Caki2 (cell line): Measurements from ENCODE around the gene GPR26. TPM values are rescaled to one million over a fixed set of nuclear protein-coding genes. Genes with fewer than 3 reads are reported as not detected.

Experiments
- DNase-seq: peaks from one replicate; pipeline ENCODE4 v3.0.0-alpha.2; 2015; ENCODE audit warnings: low read depth
- in situ Hi-C: cut with HindIII; loops from 2 replicates; pipeline ENCODE4 v1.10.0; 2016; ENCODE audit warnings: low sequenced_read_pairs, low pct_unique_long_range_greater_than_20kb, mixed read lengths
- total RNA-seq: library from RNA; depleted of rRNA; stranded (reverse); fragments of >200 nt; shearing (Covaris generic); gene quantifications from 2 replicates; pipeline ENCODE4 v1.2.3, GENCODE V29; 2014; ENCODE audit warnings: low replicate concordance; rRNA removed

GPR26 gene
- total RNA-seq, 1 experiment from 2014 or later = not detected

- no peak for DNase-seq
- in situ Hi-C loops = no loop called here
Observed at GRCh38 chr10:123742751-123743440, 76.7 kb downstream of the GPR26 start.

GRCh38 chr10:123743441-123744223, 77.5 kb downstream of the GPR26 start:
- in situ Hi-C loops = no loop called here
- DNase-seq = no peak

GRCh38 chr10:123744224-123744536, 78.0 kb downstream of the GPR26 start:
- DNase-seq = no peak
- in situ Hi-C loops = no loop called here

Other genes starting within 250 kb of the GPR26 start
- not detected in 2 replicates for gene CPXM2, start 225.5 kb downstream of the GPR26 start, total RNA-seq